HL-60 (cell line): ENCODE measurements around the gene DIPK2A.

ENCODE experiments used
- GABPA ChIP-seq: IDR thresholded peaks from 2 replicates; pipeline ENCODE4 v1.6.1; 2012; ENCODE audit warnings: low read depth
- POLR2AphosphoS5 ChIP-seq: IDR thresholded peaks from 2 replicates; pipeline ENCODE4 v1.6.1; 2012; ENCODE audit warnings: low read depth
- TF ChIP-seq, protein P1 (sequence below): IDR thresholded peaks from one replicate; pipeline ENCODE4 v1.5.1; 2011; ENCODE audit warnings: low read length, control low read depth, inconsistent platforms; ENCODE audit not compliant: insufficient read depth

- TF ChIP-seq, protein P1, sequence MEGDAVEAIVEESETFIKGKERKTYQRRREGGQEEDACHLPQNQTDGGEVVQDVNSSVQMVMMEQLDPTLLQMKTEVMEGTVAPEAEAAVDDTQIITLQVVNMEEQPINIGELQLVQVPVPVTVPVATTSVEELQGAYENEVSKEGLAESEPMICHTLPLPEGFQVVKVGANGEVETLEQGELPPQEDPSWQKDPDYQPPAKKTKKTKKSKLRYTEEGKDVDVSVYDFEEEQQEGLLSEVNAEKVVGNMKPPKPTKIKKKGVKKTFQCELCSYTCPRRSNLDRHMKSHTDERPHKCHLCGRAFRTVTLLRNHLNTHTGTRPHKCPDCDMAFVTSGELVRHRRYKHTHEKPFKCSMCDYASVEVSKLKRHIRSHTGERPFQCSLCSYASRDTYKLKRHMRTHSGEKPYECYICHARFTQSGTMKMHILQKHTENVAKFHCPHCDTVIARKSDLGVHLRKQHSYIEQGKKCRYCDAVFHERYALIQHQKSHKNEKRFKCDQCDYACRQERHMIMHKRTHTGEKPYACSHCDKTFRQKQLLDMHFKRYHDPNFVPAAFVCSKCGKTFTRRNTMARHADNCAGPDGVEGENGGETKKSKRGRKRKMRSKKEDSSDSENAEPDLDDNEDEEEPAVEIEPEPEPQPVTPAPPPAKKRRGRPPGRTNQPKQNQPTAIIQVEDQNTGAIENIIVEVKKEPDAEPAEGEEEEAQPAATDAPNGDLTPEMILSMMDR: no peak
- TF ChIP-seq POLR2AphosphoS5 (no peak), GABPA (no peak)
Measured at GRCh38 chr3:144003051-144003450, 31.4 kb downstream of the DIPK2A start.
